Measurements from ENCODE around the gene CCL28. TPM values are rescaled to one million over a fixed set of nuclear protein-coding genes. Genes with fewer than 3 reads are reported as not detected.

The CCL28 gene
- total RNA-seq, 6 experiments from 2014 or later, result 0.05 TPM; not detected in 5

DNA sequence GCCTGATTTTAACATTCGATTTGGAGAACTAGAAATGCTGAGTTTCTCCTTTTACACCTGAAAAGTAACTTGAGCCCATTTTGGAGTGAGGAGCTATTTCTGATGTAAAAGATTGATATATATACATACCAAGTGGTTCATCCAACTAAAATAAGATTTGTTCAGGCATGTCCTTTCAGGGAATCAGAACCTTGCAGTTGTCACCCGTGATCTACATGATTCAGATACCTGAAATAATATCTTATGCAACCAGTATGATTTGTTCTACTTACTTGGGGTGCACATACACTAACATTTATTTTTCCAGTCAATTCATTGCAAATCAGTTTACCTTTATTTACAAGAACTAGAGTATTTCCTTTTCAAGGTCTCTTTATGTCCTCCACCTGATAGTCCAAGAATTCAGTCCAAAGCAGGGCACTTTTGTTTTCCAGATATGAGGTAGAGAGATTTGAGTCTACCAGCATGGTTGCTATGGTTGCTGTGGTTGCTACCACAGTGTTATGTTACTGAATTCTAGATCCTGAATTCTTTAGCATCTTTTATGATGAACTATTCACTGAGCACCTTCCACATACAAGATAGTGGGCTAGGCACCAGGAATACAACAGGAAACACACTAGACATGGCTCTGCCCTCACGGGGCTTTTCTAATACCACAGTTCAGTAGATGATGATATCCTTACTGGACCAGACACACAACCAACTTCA lies 49.3 kb downstream of the CCL28 start:
- no peak for DNase-seq
- Mint-ChIP-seq H3K4me1 (ENCODE audit: low read depth) (no peaks in the 10 kb centered on the region), H3K36me3 (ENCODE audit: low read depth) (no peaks in the 10 kb centered on the region), H3K27ac (no peak overlapping the region), H3K9me3 (peaks cover 4% of the 10 kb centered on the region; the same call in 1 of the 2 replicates), H3K27me3 (ENCODE audit: insufficient read depth) (peaks cover 7% of the 10 kb centered on the region; the same call in 1 of the 2 replicates), H3K4me3 (no peak overlapping the region)
- TF ChIP-seq, protein P1, sequence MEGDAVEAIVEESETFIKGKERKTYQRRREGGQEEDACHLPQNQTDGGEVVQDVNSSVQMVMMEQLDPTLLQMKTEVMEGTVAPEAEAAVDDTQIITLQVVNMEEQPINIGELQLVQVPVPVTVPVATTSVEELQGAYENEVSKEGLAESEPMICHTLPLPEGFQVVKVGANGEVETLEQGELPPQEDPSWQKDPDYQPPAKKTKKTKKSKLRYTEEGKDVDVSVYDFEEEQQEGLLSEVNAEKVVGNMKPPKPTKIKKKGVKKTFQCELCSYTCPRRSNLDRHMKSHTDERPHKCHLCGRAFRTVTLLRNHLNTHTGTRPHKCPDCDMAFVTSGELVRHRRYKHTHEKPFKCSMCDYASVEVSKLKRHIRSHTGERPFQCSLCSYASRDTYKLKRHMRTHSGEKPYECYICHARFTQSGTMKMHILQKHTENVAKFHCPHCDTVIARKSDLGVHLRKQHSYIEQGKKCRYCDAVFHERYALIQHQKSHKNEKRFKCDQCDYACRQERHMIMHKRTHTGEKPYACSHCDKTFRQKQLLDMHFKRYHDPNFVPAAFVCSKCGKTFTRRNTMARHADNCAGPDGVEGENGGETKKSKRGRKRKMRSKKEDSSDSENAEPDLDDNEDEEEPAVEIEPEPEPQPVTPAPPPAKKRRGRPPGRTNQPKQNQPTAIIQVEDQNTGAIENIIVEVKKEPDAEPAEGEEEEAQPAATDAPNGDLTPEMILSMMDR (IDR thresholded peaks at IDR 0.05), result no peak

DNA sequence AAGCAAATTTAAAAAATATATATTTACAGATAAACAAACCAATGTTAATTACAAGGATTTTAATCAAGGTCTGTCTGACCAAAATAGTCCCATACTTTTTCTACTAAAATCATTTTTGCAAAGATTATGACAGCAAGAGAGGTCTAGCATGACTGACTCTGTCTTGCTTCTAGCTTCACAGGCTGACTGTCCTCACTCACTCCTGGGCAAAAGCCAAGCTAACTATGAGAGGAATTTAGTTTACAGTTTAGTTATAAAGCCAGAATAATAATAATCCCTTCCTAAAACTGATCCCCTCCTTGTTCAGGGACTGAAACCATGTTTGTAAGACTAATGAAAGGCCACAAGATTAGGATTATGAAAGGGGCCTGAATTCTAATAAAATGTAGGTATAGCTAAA lies 53.5 kb downstream of the CCL28 start:
- Mint-ChIP-seq H3K4me1 (ENCODE audit: low read depth) (no peaks in the 10 kb centered on the region), H3K36me3 (ENCODE audit: low read depth) (no peaks in the 10 kb centered on the region), H3K4me3 (no peak overlapping the region), H3K9me3 (peaks cover 4% of the 10 kb centered on the region; the same call in 1 of the 2 replicates), H3K27ac (no peak overlapping the region), H3K27me3 (ENCODE audit: insufficient read depth) (peaks cover 2% of the 10 kb centered on the region; the same call in 1 of the 2 replicates)
- no peak for DNase-seq
- TF ChIP-seq, protein P1 (IDR thresholded peaks at IDR 0.05), result no peak

DNA sequence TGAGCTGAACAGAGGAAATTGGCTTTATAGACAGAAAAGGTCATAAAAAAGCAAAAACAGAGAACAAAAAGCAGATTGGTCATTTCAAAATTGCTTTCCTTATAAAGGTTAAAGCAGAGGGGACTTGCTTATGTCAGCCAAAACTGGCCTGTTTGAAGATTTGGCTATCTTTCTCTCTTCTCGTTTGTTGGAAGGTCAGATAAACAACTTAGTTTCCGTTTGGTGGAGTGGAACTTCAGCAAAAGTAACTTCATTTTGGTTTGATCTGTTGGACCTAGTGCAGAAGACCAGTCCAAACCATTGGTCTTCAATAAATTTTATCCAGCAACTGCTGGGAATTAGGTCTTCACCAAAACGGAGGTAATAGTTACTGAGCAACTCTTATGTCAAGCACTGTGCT lies 53.9 kb downstream of the CCL28 start:
- DNase-seq, result no peak
- TF ChIP-seq, protein P1 (IDR thresholded peaks at IDR 0.05), result no peak
- Mint-ChIP-seq H3K36me3 (ENCODE audit: low read depth) (no peaks in the 10 kb centered on the region), H3K4me1 (ENCODE audit: low read depth) (no peaks in the 10 kb centered on the region), H3K4me3 (no peak overlapping the region), H3K27me3 (ENCODE audit: insufficient read depth) (peaks cover 3% of the 10 kb centered on the region; the same call in 1 of the 2 replicates), H3K9me3 (peaks cover 4% of the 10 kb centered on the region; the same call in 1 of the 2 replicates), H3K27ac (no peak overlapping the region)

DNA sequence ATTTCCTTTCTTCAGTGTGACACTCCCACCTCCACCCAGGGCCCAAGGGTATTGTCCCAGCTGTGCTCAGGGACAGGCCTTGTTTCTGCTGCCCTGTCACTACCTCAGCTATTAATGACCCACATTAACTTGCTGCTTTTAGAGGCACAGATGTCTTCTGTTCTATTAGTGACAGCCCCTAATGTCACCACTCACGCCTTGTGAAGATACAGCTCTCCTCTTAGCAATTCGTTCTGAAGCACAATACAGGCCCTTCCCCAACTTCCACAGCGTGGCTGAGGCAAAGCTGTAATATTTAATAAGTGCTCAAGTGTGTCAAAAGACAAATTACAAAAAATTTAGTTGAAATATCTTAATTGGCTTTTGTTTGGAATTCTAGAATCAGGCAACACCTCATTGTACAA lies 54.3 kb downstream of the CCL28 start:
- no peak for DNase-seq
- H3K36me3 Mint-ChIP-seq (ENCODE audit: low read depth), result no peaks in the 10 kb centered on the region
- peaks cover 4% of the 10 kb centered on the region; the same call in 1 of the 2 replicates for H3K9me3 Mint-ChIP-seq
- H3K27ac Mint-ChIP-seq, result no peak overlapping the region
- TF ChIP-seq, protein P1 (IDR thresholded peaks at IDR 0.05), result no peak
- H3K4me3 Mint-ChIP-seq, result no peak overlapping the region
- peaks cover 3% of the 10 kb centered on the region; the same call in 1 of the 2 replicates for H3K27me3 Mint-ChIP-seq (ENCODE audit: insufficient read depth)
- no peaks in the 10 kb centered on the region for H3K4me1 Mint-ChIP-seq (ENCODE audit: low read depth)

DNA sequence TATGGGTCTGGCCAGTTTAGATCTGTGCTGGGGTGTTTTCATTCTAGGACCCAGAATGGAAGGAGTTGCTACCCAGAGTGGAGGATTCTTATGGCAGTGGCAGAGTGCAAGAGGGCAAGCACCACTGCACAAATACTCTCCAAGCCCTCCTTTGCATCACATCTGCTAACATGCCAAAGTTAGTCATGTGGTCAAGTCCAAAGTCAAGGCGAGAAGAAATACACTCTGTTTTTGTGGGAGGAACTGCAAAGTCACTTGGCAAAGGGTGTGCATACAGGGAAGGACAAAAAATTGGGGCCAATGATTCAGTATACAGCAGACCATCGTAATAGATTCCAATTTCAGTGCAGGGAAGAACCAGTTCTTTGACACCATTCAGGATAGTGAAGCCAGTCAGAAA lies 55.1 kb downstream of the CCL28 start:
- H3K9me3 Mint-ChIP-seq, result peaks cover 4% of the 10 kb centered on the region; the same call in 1 of the 2 replicates
- H3K4me1 Mint-ChIP-seq (ENCODE audit: low read depth), result no peaks in the 10 kb centered on the region
- TF ChIP-seq, protein P1 (IDR thresholded peaks at IDR 0.05), result no peak
- no peak overlapping the region for H3K27ac Mint-ChIP-seq
- no peak overlapping the region for H3K4me3 Mint-ChIP-seq
- H3K36me3 Mint-ChIP-seq (ENCODE audit: low read depth), result no peaks in the 10 kb centered on the region
- peaks cover 3% of the 10 kb centered on the region; the same call in 1 of the 2 replicates for H3K27me3 Mint-ChIP-seq (ENCODE audit: insufficient read depth)
- DNase-seq, result no peak

Data from HFFc6 (cell line).